ENCODE data around the gene MARCHF5. TPM values are rescaled to one million over a fixed set of nuclear protein-coding genes. Genes with fewer than 3 reads are reported as not detected.

MARCHF5 gene
- total RNA-seq, 1 donor from 2014 or later = 52.1 TPM

DNA sequence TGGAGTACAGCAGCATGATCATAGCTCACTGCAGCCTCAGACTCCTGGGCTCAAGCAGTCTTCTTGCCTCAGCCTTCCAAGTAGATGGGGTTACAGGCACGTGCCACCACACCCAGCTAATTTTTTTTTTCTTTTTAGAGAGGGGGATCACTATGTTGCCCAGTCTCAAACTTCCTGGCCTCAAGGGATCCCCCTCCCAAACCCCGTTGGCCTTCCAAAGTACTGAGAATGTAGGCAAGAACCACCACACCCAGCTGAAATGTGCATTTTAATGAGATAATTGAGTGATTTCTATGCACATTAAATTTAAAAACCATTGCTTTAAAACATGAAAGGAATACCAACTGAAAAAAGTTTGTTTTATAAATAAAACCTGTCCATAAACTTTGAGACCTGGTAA lies 25.6 kb downstream of the MARCHF5 start:
- H3K27ac ChIP-seq (ENCODE audit: low read depth, low read length) = no peak overlapping the region
- peaks cover 2% of the 10 kb centered on the region for H3K36me3 Mint-ChIP-seq (ENCODE audit: low read depth, unreplicated experiment)

DNA sequence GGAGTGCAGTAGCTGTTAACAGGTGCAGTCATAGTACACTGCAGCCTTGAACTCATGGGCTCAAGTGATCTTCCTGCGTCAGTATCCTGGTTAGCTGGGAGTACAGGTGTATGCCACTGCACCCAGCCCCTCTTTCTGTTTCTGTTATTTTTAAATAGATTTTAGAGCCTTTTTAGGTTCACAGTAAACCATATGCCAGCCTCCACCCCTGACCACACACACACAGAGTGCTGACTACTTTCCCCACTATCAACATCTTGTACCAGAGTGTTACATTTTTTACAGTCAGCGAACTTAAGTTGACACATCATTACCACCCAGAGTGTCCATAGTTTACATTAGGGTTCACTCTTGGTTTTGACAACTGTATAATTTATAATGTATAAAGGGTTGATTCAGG lies 32.1 kb downstream of the MARCHF5 start:
- no peaks in the 10 kb centered on the region for H3K27me3 ChIP-seq (ENCODE audit: insufficient read depth, low read length)
- no peak overlapping the region for H3K27ac ChIP-seq (ENCODE audit: low read depth, low read length)
- H3K36me3 Mint-ChIP-seq (ENCODE audit: low read depth, unreplicated experiment) = peaks cover 6% of the 10 kb centered on the region
- H3K27me3 Mint-ChIP-seq (ENCODE audit: low read depth, unreplicated experiment) = no peaks in the 10 kb centered on the region
- H3K9me3 Mint-ChIP-seq (ENCODE audit: unreplicated experiment) = no peaks in the 10 kb centered on the region
- H3K36me3 ChIP-seq (ENCODE audit: insufficient read depth, low read length) = peaks cover 2% of the 10 kb centered on the region
- H3K9ac ChIP-seq (ENCODE audit: low read length) = no peak overlapping the region
- no peaks in the 10 kb centered on the region for H3K9me3 ChIP-seq (ENCODE audit: insufficient read depth, low read depth, low read length)
- no peak for FAIRE-seq
- DNase-seq (ENCODE audit: low read depth) = no peak
- H3K4me3 Mint-ChIP-seq (ENCODE audit: unreplicated experiment) = no peak overlapping the region
- no peak overlapping the region for H3K4me3 ChIP-seq (ENCODE audit: insufficient read depth, low read depth, low read length)
- H2AFZ ChIP-seq (ENCODE audit: low read depth, low read length) = no peak overlapping the region
- H3K79me2 ChIP-seq (ENCODE audit: insufficient read depth, low read length) = peaks cover 81% of the 10 kb centered on the region
- no peaks in the 10 kb centered on the region for H3K4me1 ChIP-seq (ENCODE audit: insufficient read depth, low read length)
- no peak overlapping the region for H3K27ac Mint-ChIP-seq (ENCODE audit: unreplicated experiment)
- peaks cover 52% of the 10 kb centered on the region for H4K20me1 ChIP-seq (ENCODE audit: insufficient read depth, low read length)
- no peak for TF ChIP-seq EZH2 (IDR thresholded peaks at IDR 0.05; ENCODE audit: insufficient read depth, low read length)
- TF ChIP-seq, protein P1, sequence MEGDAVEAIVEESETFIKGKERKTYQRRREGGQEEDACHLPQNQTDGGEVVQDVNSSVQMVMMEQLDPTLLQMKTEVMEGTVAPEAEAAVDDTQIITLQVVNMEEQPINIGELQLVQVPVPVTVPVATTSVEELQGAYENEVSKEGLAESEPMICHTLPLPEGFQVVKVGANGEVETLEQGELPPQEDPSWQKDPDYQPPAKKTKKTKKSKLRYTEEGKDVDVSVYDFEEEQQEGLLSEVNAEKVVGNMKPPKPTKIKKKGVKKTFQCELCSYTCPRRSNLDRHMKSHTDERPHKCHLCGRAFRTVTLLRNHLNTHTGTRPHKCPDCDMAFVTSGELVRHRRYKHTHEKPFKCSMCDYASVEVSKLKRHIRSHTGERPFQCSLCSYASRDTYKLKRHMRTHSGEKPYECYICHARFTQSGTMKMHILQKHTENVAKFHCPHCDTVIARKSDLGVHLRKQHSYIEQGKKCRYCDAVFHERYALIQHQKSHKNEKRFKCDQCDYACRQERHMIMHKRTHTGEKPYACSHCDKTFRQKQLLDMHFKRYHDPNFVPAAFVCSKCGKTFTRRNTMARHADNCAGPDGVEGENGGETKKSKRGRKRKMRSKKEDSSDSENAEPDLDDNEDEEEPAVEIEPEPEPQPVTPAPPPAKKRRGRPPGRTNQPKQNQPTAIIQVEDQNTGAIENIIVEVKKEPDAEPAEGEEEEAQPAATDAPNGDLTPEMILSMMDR (IDR thresholded peaks at IDR 0.05; ENCODE audit: insufficient read depth, low read depth, low read length) = no peak
- H3K4me2 ChIP-seq (ENCODE audit: low read length) = no peak overlapping the region
- peaks cover 6% of the 10 kb centered on the region for H3K4me1 Mint-ChIP-seq (ENCODE audit: low read depth, unreplicated experiment)

More for the DNA sequence above, 25.6 kb downstream of the MARCHF5 start:
- no peaks in the 10 kb centered on the region for H3K9me3 Mint-ChIP-seq (ENCODE audit: unreplicated experiment)
- Histone ChIP-seq H2AFZ (ENCODE audit: low read depth, low read length) (no peak overlapping the region), H4K20me1 (ENCODE audit: insufficient read depth, low read length) (peaks cover 54% of the 10 kb centered on the region), H3K9me3 (ENCODE audit: insufficient read depth, low read depth, low read length) (no peaks in the 10 kb centered on the region), H3K4me3 (ENCODE audit: insufficient read depth, low read depth, low read length) (no peak overlapping the region), H3K27me3 (ENCODE audit: insufficient read depth, low read length) (no peaks in the 10 kb centered on the region), H3K9ac (ENCODE audit: low read length) (no peak overlapping the region), H3K4me1 (ENCODE audit: insufficient read depth, low read length) (no peaks in the 10 kb centered on the region), H3K79me2 (ENCODE audit: insufficient read depth, low read length) (peaks cover 64% of the 10 kb centered on the region), H3K4me2 (ENCODE audit: low read length) (no peak overlapping the region), H3K36me3 (ENCODE audit: insufficient read depth, low read length) (peaks cover 13% of the 10 kb centered on the region)
- no peaks in the 10 kb centered on the region for H3K27me3 Mint-ChIP-seq (ENCODE audit: low read depth, unreplicated experiment)
- H3K27ac Mint-ChIP-seq (ENCODE audit: unreplicated experiment) = no peak overlapping the region
- H3K4me3 Mint-ChIP-seq (ENCODE audit: unreplicated experiment) = no peak overlapping the region
- no peak for TF ChIP-seq EZH2 (IDR thresholded peaks at IDR 0.05; ENCODE audit: insufficient read depth, low read length)
- TF ChIP-seq, protein P1 (IDR thresholded peaks at IDR 0.05; ENCODE audit: insufficient read depth, low read depth, low read length) = no peak
- no peak for DNase-seq (ENCODE audit: low read depth)
- H3K4me1 Mint-ChIP-seq (ENCODE audit: low read depth, unreplicated experiment) = no peaks in the 10 kb centered on the region
- no peak for FAIRE-seq

Data from astrocyte (in vitro differentiated cells and primary cell).